Activated B cell treated with CpG ODN at 0.5 μM for 24 hours (primary cell): Measurements from ENCODE around the gene DAPK2. TPM values are rescaled to one million over a fixed set of nuclear protein-coding genes. Genes with fewer than 3 reads are reported as not detected.

Experiments used
- ATAC-seq: fragments of 200-7000 bp; cut with Tn5 transposase; one replicate; pipeline ENCODE4 v1.10.0; 2021; ENCODE audit warnings: low read depth, mild to moderate bottlenecking, moderate library complexity
- CTCF ChIA-PET: fragments of 350-600 bp; sonication (Branson Sonifier 250); formaldehyde crosslinking; loops from one replicate; lab custom pipeline; 2021; ENCODE audit warnings: antibody characterized with exemption; lab: Charles Lee
- POLR2A ChIA-PET: fragments of 350-600 bp; sonication (Branson Sonifier 250); formaldehyde crosslinking; loops from one replicate; lab custom pipeline; 2021; ENCODE audit warnings: antibody characterized with exemption; lab: Charles Lee
- DNase-seq: peaks from one replicate; pipeline ENCODE4 v3.0.0; 2022
- H3K27ac Mint-ChIP-seq: one replicate; pipeline ENCODE4 v1.8.0; 2020; ENCODE audit warnings: mixed read lengths
- H3K27me3 Mint-ChIP-seq: one replicate; pipeline ENCODE4 v1.8.0; 2021; ENCODE audit warnings: mixed read lengths
- H3K36me3 Mint-ChIP-seq: one replicate; pipeline ENCODE4 v1.8.0; 2021; ENCODE audit warnings: low read depth, mixed read lengths
- H3K4me1 Mint-ChIP-seq: one replicate; pipeline ENCODE4 v1.8.0; 2021; ENCODE audit warnings: mixed read lengths
- H3K4me3 Mint-ChIP-seq: one replicate; pipeline ENCODE4 v1.8.0; 2020; ENCODE audit warnings: mild to moderate bottlenecking, mixed read lengths
- H3K9me3 Mint-ChIP-seq: one replicate; pipeline ENCODE4 v1.8.0; 2020; ENCODE audit warnings: mixed read lengths
- CTCF ChIP-seq: fragments of 200-600 bp; IDR thresholded peaks from one replicate; pipeline ENCODE4 v1.8.0; 2022; ENCODE audit warnings: antibody characterized with exemption, mild to moderate bottlenecking
- intact Hi-C: fragments of 100-400 bp; cut with micrococcal nuclease; formaldehyde crosslinking; loops from one replicate; pipeline ENCODE4 v1.15.1; 2024
- total RNA-seq: library from RNA; stranded (reverse); gene quantifications from 2 replicates; pipeline ENCODE4 v1.2.3, GENCODE V29; 2022

Gene DAPK2
- total RNA-seq, 1 donor from 2014 or later = 4.3 TPM

- intact Hi-C loops = no loop called here
- Mint-ChIP-seq H3K9me3 (no peaks in the 10 kb centered on the region), H3K4me3 (no peak overlapping the region), H3K4me1 (peaks cover 39% of the 10 kb centered on the region), H3K27me3 (no peaks in the 10 kb centered on the region), H3K36me3 (no peaks in the 10 kb centered on the region), H3K27ac (no peak overlapping the region)
- ATAC-seq (no peak), DNase-seq (no peak)
- no peak for TF ChIP-seq CTCF
- POLR2A ChIA-PET = no interaction called here
- CTCF ChIA-PET = interaction anchor here (1.1 to 5.6 kb wide), 6 partner anchors 11 to 192 kb away, joined by 3 to 39 read pairs (median 17); partner anchors contain the start of gene DAPK2
Measured at GRCh38 chr15:63943829-63944680, 102.2 kb downstream of the DAPK2 start.

- H3K27me3 Mint-ChIP-seq = no peaks in the 10 kb centered on the region
- ChIA-PET POLR2A (no interaction called here), CTCF (interaction anchor here (1.1 to 5.6 kb wide), 4 partner anchors 12 to 125 kb away, joined by 3 to 39 read pairs (median 20); partner anchors contain the start of gene DAPK2)
- no peak overlapping the region for H3K27ac Mint-ChIP-seq
- H3K4me3 Mint-ChIP-seq = no peak overlapping the region
- DNase-seq (no peak), ATAC-seq (peak; percentile 60)
- intact Hi-C loops = no loop called here
- no peak for TF ChIP-seq CTCF
- H3K9me3 Mint-ChIP-seq = no peaks in the 10 kb centered on the region
- no peaks in the 10 kb centered on the region for H3K36me3 Mint-ChIP-seq
- H3K4me1 Mint-ChIP-seq = peaks cover 44% of the 10 kb centered on the region
Measured at GRCh38 chr15:63942486-63943365, 103.6 kb downstream of the DAPK2 start.

GRCh38 chr15:63941698-63942465 lies 104.4 kb downstream of the DAPK2 start:
- Mint-ChIP-seq H3K27me3 (no peaks in the 10 kb centered on the region), H3K9me3 (no peaks in the 10 kb centered on the region), H3K36me3 (no peaks in the 10 kb centered on the region), H3K4me3 (no peak overlapping the region), H3K27ac (no peak overlapping the region), H3K4me1 (peaks cover 44% of the 10 kb centered on the region)
- intact Hi-C loops = no loop called here
- CTCF ChIA-PET = interaction anchor here (0.7 to 1.6 kb wide), 3 partner anchors 12 to 190 kb away, joined by 3 to 4 read pairs (median 3); no protein-coding TSS in a partner anchor
- POLR2A ChIA-PET = interaction anchor here (1.0 kb wide), 1 partner anchor 8 kb away, joined by 3 read pairs; no protein-coding TSS in a partner anchor
- DNase-seq (no peak), ATAC-seq (no peak)
- TF ChIP-seq CTCF = no peak

GRCh38 chr15:63940966-63941620 lies 105.2 kb downstream of the DAPK2 start:
- Mint-ChIP-seq H3K36me3 (no peaks in the 10 kb centered on the region), H3K9me3 (no peaks in the 10 kb centered on the region), H3K4me3 (no peak overlapping the region), H3K27me3 (no peaks in the 10 kb centered on the region), H3K4me1 (peaks cover 44% of the 10 kb centered on the region), H3K27ac (no peak overlapping the region)
- POLR2A ChIA-PET = interaction anchor here (1.0 kb wide), 1 partner anchor 9 kb away, joined by 3 read pairs; no protein-coding TSS in a partner anchor
- ATAC-seq = no peak
- CTCF ChIA-PET = interaction anchor here (0.7 to 1.6 kb wide), 2 partner anchors 11 to 189 kb away, joined by 3 to 4 read pairs; no protein-coding TSS in a partner anchor
- intact Hi-C loops = no loop called here
- no peak for TF ChIP-seq CTCF
- DNase-seq = no peak
